ENCODE results near the gene TUBB8B.
"Not testable (repeated sequence)": the region's sequence is repeated elsewhere in the genome, so short reads cannot be mapped to it uniquely, and the experiment has no call there.

DNA sequence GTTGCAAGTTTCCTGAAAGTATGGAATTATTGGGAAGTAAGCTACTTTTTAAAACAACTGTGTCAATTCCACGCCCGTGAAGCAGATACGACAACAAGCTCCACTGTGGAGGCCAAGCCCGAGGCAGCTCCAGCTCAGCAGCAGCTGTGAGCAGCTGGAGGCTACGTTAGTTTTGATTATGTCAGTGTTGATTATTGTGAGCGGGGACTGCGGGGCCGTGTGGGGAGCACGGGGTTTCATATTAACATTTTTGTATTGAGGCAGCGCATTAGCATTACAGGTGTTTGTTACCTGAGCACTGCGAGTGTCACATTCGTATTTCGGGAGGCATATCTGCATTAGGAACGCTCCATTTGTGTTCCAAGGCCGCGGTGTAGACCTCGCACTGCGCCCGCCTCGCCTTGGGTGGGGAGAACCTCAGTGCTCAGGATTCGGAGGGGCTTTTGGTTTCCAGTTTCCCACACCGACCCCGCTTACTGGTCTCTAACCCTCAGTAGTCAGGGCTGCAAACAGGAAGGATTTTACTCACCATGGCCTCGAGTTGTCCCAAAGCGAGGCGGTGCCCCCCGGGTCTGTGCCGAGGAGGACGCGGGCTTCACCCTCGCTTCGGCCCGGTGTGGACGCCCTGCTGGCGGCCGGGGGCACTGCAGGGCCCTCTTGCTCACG is 46.8 kb upstream of the TUBB8B start:
- not testable (repeated sequence) for TF ChIP-seq CTCF, POLR2A (IDR thresholded peaks at IDR 0.05)
